NCI-H69 (cell line): ENCODE data around the gene DKK2.

ENCODE experiments used
- DNase-seq: peaks from one replicate; lab custom pipeline; 2025; lab: John Stamatoyannopoulos, UW

The DKK2 gene

DNA sequence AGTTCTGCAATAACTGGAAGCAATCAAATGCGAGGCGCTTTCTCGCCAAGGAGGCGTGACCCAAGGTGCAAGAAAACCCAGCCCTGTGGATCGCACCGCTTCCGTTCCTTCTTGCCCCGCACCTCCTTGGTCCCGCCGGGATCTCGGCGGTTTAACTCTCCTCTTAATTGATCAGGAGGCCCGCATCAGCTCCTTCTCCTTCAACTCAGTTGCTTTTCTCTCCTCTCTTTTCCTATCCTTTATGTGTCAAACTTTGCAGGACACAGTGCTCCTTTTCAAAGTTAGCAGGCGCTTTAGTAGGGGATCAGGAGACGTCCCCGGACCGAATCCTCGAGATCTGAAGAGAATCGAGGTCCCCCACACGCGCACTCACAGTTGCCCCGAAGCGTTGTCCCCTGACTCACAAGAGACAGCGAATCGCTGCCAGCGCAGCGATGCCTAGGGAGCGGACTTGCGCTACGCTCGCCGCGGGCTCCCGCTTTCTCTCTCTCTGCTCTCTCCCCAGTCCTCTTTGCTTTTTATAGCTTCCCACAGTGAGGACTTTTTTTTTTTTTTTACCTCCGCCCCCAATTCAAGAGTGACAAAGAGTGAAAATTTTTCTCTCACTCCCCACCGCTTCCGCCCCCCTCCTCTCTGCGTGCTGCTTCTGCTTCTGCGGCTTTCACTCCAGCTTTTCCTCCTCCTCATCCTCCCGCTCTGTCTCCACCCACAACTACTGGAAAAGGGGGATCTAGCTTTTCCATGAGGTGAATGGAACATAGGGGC, at the start of gene DKK2:
TSS of gene DKK2 (minus strand) at position 495 of the 765 bp plus-strand sequence. CDS start 722 bp downstream, outside the sequence.
- peak; percentile 23 for DNase-seq

GRCh38 chr4:107077192-107077591, 41.1 kb upstream of the DKK2 start:
- DNase-seq: no peak

DNA sequence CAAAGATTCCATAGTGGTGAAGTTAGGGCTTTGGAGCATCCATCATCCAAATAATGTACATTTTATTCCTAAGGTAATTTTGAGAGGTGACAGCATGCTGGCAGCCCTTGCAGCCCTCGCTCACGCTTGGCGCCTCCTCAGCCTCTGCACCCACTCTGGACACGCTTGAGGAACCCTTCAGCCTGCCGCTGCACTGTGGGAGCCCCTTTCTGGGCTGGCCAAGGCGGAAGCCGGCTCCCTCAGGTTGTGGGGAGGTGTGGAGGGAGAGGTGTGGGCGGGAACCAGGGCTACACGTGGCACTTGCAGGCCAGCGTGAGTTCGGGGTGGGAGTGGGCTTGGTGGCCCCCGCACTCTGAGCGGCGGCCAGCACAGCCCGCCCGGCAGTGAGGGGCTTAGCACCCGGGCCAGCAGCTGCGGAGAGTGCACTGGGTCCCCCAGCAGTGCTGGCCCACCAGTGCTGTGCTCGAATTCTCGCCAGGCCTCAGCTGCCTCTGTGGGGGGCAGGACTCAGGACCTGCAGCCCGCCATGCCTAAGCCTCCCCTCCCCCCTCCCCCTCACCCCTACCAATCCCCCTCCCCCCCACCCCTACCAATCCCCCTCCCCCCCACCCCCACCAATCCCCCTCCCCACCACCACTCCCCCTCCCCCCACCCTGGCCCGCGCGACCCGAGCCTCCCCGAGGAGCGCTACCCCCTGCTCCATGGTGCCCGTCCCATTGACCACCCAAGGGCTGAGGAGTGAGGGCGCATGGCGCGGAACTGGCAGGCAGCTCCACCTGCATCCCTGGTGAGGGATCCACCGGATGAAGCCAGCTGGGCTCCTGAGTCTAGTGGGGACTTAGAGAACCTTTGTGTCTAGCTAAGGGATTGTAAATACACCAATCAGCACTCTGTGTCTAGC, 37.0 kb upstream of the DKK2 start:
- DNase-seq: no peak

GRCh38 chr4:107071108-107071507, 35.0 kb upstream of the DKK2 start:
- no peak for DNase-seq

GRCh38 chr4:107069049-107069448, 32.9 kb upstream of the DKK2 start:
- DNase-seq: no peak

DNA sequence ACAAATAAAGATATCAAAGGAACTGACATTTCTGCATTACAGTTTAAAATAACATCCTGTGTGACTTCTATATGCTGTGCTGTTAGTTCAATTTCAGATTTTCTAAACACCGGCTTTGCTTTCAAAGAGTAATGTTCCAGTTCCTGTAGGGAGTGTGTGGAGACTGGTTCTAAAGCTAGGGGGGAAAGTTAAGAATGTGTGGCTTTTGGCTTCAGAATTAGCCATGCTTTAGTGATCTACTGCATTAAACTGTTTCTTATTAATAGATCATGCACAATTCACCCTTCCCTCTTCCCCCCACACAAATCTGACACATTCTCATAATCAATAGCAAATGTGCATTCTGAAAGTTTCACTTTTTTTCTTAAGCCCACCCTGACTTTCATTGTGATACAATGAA, 32.0 kb upstream of the DKK2 start:
- no peak for DNase-seq

DNA sequence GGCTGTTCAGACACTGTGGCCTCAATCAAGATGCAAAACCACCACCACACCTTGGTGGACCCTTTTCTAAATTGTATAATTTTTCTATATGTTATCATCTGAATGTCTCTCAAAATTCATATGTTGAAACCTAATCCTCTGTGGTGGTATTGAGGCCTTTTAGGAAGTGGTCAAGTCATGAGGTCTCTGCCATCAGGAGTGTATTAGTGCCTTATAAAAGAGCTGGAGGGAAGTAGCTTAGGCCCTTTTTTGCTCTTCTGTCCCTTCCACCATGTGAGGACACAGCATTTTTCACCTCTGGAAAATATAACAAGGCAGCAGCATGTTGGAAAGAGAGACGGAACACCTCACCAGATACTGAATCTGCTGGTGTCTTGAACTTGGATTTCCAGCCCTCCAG, 30.5 kb upstream of the DKK2 start:
- DNase-seq: no peak

GRCh38 chr4:107065201-107065600, 29.1 kb upstream of the DKK2 start:
- DNase-seq: no peak

- DNase-seq: no peak
Observed at GRCh38 chr4:107060388-107060787, 24.3 kb upstream of the DKK2 start.

DNA sequence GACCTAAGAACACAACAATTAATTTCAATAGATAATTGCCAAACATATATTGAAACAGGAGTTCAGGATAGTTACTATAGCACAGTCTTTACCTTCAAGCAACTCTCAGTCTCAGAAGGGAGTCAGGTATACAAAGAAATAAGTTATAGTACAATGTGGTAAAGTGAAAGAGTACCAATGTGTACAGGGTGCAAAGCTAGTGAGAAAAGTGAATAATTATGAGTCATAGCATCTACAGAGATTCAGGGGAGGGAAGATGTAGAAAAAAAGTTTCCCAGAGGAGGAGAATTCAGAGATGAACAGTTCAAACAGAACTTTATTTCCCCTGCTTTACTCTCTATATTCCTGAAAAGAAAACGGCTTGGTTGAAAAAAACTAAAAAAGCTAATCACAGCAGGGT, 22.7 kb upstream of the DKK2 start:
- DNase-seq: no peak

- peak; percentile 8 for DNase-seq
Observed at GRCh38 chr4:107050525-107051135, 14.5 kb upstream of the DKK2 start.

- no peak for DNase-seq
Observed at GRCh38 chr4:107046261-107046660, 10.1 kb upstream of the DKK2 start.

GRCh38 chr4:107044170-107044569, 8.1 kb upstream of the DKK2 start:
- no peak for DNase-seq

DNA sequence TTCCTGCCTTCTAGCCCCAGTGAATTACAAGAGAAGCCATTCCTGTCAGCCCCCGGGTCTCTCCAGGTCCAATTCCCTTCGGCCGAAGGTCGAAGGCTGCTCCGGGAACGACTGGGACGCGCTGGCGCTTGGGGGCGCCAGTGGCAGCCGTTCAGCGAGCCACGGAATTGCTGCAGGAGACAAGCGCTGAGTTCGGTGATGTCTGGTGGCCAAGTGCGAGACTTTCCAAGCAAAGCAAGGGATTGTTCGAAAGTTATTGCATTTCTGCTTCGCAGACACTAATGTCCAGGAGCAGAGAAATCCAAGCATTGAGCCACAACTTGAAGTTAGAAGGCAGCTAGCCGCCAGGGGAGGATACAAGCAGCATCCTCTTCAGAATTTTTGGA, 1.1 kb upstream of the DKK2 start:
- peak; percentile 16 for DNase-seq

DNA sequence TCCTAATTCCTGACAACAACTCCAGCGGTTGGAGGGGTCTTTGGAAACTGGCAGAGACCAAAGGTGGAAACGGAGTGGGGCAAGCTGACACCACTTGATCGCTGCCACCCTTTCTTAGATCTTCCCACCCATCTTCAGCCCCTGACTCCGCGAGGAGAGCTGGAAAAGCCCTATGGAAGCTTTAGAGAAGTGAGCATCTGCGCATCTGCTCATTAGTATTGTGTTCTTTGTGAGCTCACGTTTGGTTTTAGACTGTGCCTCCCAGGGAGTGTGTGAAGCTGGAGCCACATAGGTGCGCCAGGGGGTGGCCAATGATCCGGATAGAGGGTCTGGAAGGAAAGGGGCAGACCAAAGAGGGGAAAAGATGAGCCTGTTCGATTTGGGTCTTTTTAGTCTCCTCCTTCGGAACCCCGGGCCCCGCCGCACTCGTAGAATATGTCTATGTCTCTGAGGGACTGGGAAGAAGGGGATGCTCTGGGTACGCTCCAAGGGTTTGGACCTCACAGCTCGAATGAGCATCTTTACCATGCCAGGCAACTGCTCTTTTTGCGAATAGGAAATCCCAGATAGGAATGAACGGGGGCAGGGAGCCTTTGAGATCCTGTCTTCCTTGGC, 578 bp upstream of the DKK2 start:
- peak; percentile 5 for DNase-seq

GRCh38 chr4:107034996-107035818, 906 bp downstream of the DKK2 start:
- DNase-seq: peak; percentile 11

DNA sequence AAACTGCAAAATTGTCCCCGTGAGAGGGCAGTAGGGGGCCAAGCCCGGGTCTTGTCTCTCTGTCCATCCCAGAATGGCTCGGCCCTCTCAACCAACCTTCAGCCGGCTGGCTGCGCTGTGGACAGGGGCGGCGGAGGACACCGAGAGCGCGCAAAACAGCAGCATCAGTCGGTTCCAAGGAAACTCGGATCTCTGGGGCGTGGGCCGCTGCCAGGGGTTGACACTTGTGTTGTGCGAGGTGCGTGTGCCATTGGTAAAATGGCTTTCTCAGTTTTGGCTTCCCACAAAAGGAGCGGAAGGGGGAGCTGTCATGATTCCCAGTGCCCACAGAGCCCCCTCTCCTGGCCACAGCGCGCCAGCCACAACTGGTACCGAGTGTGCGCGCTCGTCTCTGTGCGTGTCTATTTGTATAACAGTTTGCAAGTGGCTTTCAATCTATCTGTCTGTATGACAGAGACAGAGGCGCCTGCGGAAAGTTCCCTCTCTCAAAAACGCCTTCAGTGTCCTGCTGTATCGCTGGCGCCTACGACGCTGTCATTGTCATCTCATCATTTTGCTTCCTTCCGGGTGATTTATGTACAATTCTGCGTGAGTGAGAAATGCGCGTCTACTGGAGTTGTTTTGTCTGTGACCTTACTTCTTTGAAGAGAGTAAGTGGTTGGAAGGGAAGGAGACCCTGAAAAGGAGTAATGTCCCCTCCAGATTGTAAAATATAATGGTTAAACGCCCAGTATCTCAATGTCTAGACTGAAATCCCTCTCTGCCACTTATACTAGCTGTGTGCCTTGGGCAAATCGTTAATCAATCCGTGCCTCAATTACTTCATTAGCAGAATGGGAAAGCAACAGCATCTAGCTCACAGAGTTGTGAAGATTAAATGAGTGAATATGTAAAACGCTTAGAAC, 1.8 kb downstream of the DKK2 start:
- peak; percentile 58 for DNase-seq

DNA sequence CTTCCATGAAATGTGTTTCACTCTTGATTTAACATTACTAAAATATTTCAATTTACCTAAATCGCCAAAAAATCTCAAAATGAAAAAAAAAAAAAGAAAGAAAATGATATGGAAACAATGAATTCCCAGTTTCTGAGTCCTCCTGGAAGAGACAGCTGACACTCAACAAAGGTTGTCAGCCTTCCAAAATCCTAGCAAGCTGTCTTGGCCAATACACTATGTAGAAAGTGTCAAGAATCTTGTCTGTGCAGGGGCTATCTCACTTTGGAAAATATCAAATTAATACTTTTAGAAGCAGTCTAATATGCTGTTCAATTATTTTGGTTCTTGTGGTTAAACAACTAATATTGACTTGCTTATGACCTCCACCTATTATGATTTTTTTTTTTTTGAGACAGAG, 8.7 kb downstream of the DKK2 start:
- DNase-seq: no peak

GRCh38 chr4:107018344-107018735, 17.8 kb downstream of the DKK2 start:
- no peak for DNase-seq
